HG02610 (cell line): ENCODE measurements around the gene OR4C5.
"Not testable (repeated sequence)": the region's sequence is repeated elsewhere in the genome, so short reads cannot be mapped to it uniquely, and the experiment has no call there.

ENCODE experiments used
- ATAC-seq: cut with Tn5 transposase; IDR thresholded peaks from one replicate; pipeline ENCODE4 v1.9.1; 2021; ENCODE audit warnings: mild to moderate bottlenecking, moderate library complexity; ENCODE audit not compliant: unreplicated experiment

OR4C5 gene

DNA sequence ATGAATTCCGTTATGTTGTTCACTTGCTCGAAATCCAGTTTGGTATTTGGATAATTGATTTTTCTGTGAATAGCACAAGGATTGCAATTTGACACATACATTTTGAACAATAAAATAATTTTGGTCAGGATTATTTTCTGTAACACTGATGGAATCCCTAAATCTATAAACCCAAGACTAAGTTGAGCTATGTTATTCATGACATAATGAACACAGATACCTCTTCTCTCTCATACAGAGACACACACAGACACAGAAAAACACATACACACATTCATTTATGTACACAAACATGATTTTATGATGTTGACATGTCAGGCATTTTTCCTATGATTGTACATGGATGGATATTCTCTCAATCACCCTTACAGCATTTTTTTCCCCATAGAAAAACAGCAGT is at the start of gene OR4C5:
TSS of gene OR4C5 (minus strand) at position 101 of the 400 bp plus-strand sequence. CDS start at position 101, 0 bp downstream.
- no peak for ATAC-seq

- ATAC-seq = no peak
These were observed 18.4 kb upstream of the OR4C5 start for GRCh38 chr11:48384670-48385069.

DNA sequence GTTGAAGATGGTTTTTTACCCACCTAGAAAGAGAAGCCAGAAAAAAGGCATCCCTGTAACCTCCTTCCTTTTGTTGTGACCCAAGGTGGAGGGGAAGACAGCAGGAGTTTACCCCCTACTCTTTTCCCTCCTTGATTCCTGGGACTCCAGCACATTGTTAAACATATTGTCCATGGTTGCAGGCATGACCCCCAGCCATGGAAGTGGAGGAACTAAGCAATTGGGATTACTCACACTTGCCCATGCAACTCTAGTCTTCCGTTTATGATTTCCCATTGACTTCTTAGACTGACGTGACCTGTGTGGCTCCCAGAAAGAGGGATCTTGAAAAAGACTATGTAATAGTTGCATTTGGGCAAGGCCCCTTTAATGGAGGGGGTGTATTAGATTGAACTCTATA is 17.9 kb upstream of the OR4C5 start:
- not testable (repeated sequence) for ATAC-seq

- not testable (repeated sequence) for ATAC-seq
These were observed 5.0 kb downstream of the OR4C5 start for GRCh38 chr11:48361289-48361688.

DNA sequence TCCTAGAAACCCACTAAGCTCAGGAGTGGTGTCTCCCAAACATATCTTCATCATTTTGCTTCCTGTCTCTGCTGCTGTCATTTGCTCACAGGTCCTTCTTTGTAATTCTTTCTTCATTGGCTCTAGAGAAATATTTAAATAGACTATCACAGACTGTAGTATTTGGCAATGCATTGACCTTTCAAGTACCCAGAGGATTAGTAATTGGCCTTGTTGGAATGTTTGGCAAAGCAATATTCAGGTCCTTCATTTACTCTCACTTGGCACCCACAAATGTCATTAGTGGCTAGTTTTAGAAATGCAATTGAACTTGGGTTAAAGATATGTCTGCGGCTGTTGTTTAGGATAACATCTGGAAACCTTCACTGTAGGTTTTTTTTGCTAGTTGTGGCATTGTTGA is 11.6 kb downstream of the OR4C5 start:
- no peak for ATAC-seq

DNA sequence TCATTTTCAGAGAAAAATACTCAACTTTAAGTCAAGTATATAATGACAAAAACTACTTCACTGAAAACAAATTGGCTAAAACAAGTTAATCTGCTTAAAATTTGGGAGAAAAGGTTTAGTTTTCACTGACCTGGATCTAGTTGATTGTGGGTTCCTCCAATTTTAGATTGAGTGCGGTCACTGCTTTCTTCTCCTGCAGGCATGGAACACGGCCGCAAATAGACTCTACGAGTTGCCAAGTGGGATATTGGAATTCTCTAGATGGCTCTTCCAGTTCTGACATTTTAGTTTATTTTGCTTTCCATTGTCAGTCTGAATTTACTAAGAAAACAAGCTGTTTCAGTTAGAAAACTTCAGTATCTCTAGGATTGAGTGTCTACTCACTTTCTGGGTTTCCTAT is 12.3 kb downstream of the OR4C5 start:
- ATAC-seq = no peak

GRCh38 chr11:48346286-48346685 is 20.0 kb downstream of the OR4C5 start:
- ATAC-seq = not testable (repeated sequence)

DNA sequence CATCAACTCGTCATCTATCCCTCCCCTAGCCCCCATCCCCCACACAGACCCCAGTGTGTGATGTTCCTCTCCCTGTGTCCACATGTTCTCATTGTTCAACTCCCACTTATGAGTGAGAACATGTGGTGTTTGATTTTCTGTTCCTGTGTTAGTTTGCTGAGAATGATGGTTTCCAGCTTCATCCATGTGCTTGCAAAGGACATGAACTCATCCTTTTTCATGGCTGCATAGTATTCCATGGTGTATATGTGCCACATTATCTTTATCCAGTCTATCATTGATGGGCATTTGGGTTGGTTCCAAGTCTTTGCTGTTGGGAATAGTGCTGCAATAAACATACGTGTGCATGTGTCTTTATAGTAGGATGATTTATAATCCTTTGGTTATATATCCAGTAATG is 23.8 kb downstream of the OR4C5 start:
- ATAC-seq = not testable (repeated sequence)

DNA sequence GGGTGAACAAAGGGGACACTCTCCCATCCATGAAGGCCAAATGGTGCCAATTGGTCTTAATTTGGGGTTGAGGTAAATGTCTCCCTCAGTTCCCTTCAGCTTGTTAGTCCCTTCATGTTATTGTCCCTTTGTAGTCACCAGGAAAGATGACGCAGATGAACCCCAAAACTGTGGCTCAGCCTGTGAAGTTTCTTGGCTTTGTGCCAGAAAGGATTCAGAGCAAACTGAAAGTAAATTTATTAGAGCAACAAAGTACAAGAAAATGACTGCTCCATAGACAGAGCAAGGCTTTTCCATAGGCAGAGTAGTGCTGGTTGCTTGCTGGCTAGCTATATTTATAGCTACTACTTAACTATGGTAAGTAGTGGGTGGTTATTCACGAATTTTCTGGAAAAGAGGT is 24.8 kb downstream of the OR4C5 start:
- ATAC-seq = no peak

GRCh38 chr11:48324620-48325019 is 41.6 kb downstream of the OR4C5 start, which contains the start of gene OR4C3:
TSS of gene OR4C3 (plus strand) at chr11:48324920. CDS start at chr11:48325022, 102 bp downstream.
- ATAC-seq = not testable (repeated sequence)

- ATAC-seq = not testable (repeated sequence)
These were observed 46.5 kb downstream of the OR4C5 start for GRCh38 chr11:48319813-48320212.
